Chondrocyte (in vitro differentiated cells): Measurements from ENCODE around the gene ATG13. TPM values are rescaled to one million over a fixed set of nuclear protein-coding genes. Genes with fewer than 3 reads are reported as not detected.
"Not testable (repeated sequence)": the region's sequence is repeated elsewhere in the genome, so short reads cannot be mapped to it uniquely, and the experiment has no call there.

Source experiments
- DNase-seq: peaks from one replicate; pipeline ENCODE4 v3.0.0; 2021; ENCODE audit warnings: mixed read lengths, low spot score
- H3K27ac Mint-ChIP-seq: one replicate; pipeline ENCODE4 v1.8.0; 2021; ENCODE audit warnings: mild to moderate bottlenecking, moderate library complexity, mixed read lengths; ENCODE audit not compliant: unreplicated experiment
- H3K27me3 Mint-ChIP-seq: 2 replicates; pipeline ENCODE4 v1.8.0; 2021; ENCODE audit warnings: low read depth, mixed read lengths
- H3K36me3 Mint-ChIP-seq: 2 replicates; pipeline ENCODE4 v1.8.0; 2021; ENCODE audit warnings: low read depth, mixed read lengths
- H3K4me1 Mint-ChIP-seq: 2 replicates; pipeline ENCODE4 v1.8.0; 2021; ENCODE audit warnings: low read depth, mild to moderate bottlenecking, mixed read lengths
- H3K4me3 Mint-ChIP-seq: one replicate; pipeline ENCODE4 v1.8.0; 2021; ENCODE audit warnings: mild to moderate bottlenecking, moderate library complexity, mixed read lengths; ENCODE audit not compliant: unreplicated experiment
- H3K9me3 Mint-ChIP-seq: 2 replicates; pipeline ENCODE4 v1.8.0; 2021; ENCODE audit warnings: low read depth, mixed read lengths
- total RNA-seq: library from RNA; stranded (reverse); gene quantifications from 3 replicates; pipeline ENCODE4 v1.2.1, GENCODE V29; 2021
- TF ChIP-seq, protein P1 (sequence below): fragments of 200-600 bp; sonication (generic); IDR thresholded peaks from 2 replicates; pipeline ENCODE4 v1.5.0; 2021; ENCODE audit warnings: antibody characterized with exemption, mild to moderate bottlenecking, moderate library complexity

Gene ATG13
- total RNA-seq, 1 donor from 2014 or later = 67.1 TPM

DNA sequence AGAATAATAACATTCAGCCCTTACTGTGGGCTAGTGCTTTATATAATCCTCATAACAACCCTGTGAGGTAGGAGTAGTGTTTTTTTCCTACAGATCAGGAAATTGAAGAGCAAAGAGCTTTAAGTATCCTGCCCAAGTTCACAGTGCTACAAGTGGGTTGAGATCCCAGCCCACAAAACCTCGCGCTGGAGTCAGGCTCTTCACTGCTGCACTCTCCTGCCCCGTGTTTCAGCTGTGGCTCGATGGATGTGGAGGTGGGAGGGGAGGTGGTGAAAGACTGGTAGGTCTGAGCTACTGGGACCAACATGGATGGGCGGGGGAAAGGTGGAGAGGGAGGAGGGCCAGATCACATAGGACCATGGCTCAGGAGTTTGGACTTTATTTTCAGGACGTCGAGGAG lies 89.5 kb downstream of the ATG13 start:
- H3K4me1 Mint-ChIP-seq = peaks cover 38% of the 10 kb centered on the region
- TF ChIP-seq, protein P1, sequence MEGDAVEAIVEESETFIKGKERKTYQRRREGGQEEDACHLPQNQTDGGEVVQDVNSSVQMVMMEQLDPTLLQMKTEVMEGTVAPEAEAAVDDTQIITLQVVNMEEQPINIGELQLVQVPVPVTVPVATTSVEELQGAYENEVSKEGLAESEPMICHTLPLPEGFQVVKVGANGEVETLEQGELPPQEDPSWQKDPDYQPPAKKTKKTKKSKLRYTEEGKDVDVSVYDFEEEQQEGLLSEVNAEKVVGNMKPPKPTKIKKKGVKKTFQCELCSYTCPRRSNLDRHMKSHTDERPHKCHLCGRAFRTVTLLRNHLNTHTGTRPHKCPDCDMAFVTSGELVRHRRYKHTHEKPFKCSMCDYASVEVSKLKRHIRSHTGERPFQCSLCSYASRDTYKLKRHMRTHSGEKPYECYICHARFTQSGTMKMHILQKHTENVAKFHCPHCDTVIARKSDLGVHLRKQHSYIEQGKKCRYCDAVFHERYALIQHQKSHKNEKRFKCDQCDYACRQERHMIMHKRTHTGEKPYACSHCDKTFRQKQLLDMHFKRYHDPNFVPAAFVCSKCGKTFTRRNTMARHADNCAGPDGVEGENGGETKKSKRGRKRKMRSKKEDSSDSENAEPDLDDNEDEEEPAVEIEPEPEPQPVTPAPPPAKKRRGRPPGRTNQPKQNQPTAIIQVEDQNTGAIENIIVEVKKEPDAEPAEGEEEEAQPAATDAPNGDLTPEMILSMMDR = no peak
- H3K9me3 Mint-ChIP-seq = no peaks in the 10 kb centered on the region
- DNase-seq = no peak
- H3K4me3 Mint-ChIP-seq = no peak overlapping the region
- H3K27me3 Mint-ChIP-seq = no peaks in the 10 kb centered on the region
- peaks cover 23% of the 10 kb centered on the region for H3K36me3 Mint-ChIP-seq
- no peak overlapping the region for H3K27ac Mint-ChIP-seq

DNA sequence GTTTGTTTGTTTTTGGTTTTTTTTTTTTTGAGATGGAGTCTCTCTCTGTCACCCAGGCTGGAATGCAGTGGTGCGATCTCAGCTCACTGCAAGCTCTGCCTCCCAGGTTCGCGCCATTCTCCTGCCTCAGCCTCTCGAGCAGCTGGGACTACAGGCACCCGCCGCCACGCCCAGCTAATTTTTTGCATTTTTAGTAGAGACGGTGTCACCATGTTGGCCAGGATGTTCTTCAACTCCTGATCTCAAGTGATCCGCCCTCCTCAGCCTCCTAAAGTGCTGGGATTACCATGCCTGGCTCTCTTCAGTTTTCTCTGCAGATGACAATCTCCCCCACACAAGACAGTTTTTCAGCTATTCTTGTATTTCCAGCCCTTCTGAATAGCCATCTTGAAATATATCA lies 92.0 kb downstream of the ATG13 start:
- H3K4me3 Mint-ChIP-seq, H3K9me3 Mint-ChIP-seq, H3K27me3 Mint-ChIP-seq, DNase-seq: not testable (repeated sequence)
- H3K36me3 Mint-ChIP-seq = peaks cover 11% of the 10 kb centered on the region
- peaks cover 35% of the 10 kb centered on the region for H3K4me1 Mint-ChIP-seq
- H3K27ac Mint-ChIP-seq = peak overlapping the region; percentile 100

- H3K9me3 Mint-ChIP-seq = no peaks in the 10 kb centered on the region
- H3K27me3 Mint-ChIP-seq = no peaks in the 10 kb centered on the region
- no peak for DNase-seq
- H3K4me1 Mint-ChIP-seq = peaks cover 48% of the 10 kb centered on the region
- peak overlapping the region; percentile 100 for H3K27ac Mint-ChIP-seq
- H3K36me3 Mint-ChIP-seq = peaks cover 10% of the 10 kb centered on the region
- H3K4me3 Mint-ChIP-seq = peak overlapping the region; percentile 44
- TF ChIP-seq, protein P1 = no peak
Measured at GRCh38 chr11:46710821-46711269, 93.5 kb downstream of the ATG13 start.

DNA sequence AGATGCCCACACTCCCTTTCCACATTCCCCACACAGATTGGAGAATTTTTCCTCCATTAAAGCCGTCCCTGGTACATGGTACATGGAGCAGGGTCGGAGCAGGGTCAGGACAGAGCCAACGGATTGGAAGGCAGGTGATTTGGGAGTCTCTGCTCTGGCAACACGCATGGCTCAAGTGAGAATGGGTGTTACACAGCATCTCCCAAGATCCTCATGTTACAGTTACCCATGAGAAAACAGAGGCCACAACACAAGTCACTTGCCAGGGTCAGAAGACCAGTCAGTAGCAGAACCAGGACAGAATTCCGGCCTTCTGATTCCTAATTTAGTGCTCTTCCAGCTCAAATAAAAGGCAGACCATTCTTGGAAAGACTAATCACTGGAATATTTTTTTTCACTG lies 94.0 kb downstream of the ATG13 start:
- Mint-ChIP-seq H3K4me3 (peak overlapping the region; percentile 44), H3K27ac (peak overlapping the region; percentile 100), H3K9me3 (no peaks in the 10 kb centered on the region), H3K36me3 (peaks cover 10% of the 10 kb centered on the region), H3K27me3 (no peaks in the 10 kb centered on the region), H3K4me1 (peaks cover 52% of the 10 kb centered on the region)
- TF ChIP-seq, protein P1 = no peak
- DNase-seq = no peak

DNA sequence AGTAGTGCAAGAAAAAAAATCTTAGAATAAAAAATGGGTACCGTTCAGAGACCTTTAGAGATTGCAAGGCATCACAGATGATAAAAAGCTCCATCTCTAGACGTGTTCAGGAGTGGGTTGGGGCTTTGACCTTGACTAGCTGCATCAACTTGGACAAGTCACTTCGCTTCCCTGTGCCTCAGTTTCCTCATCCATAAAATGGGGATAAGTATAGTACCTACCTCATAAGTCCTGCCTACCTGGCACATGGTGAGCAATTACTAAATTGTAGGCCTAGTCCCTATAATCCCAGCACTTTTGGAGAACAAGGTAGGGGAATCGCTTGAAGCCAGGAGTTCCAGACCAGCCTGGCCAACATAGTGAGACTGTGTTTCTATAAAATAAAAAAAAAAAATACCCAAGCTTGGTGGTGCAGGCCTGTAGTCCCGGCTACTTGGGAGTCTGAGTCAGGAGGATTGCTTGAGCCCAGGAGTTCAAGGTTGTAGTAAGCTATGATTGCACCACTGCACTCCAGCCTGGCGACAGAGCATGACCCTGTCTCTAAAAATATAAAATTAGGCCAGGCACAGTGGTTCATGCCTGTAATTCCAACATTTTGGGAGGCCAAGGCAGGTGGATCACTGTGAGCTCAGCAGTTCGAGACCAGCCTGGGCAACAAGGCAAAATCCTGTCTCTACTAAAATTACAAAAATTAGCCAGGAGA lies 95.7 kb downstream of the ATG13 start:
- Mint-ChIP-seq H3K9me3 (no peaks in the 10 kb centered on the region), H3K4me3 (no peak overlapping the region), H3K27ac (peak overlapping the region; percentile 73), H3K4me1 (peaks cover 53% of the 10 kb centered on the region), H3K27me3 (no peaks in the 10 kb centered on the region), H3K36me3 (no peaks in the 10 kb centered on the region)
- no peak for DNase-seq
- TF ChIP-seq, protein P1 = no peak

DNA sequence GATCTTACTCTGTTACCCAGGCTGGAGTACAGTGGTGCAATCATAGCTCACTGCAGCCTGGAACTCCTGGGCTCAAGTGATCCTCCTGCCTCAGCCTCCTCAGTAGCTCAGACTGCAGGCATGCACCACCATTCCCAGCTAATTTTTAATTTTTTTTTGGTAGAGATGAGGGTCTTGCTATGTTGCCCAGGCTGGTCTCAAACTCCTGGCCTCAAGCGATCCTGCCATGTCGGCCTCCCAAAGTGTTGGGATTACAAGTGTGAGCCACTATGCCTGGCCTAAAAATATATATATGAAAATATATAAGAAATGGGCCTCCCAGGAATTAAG lies 100.4 kb downstream of the ATG13 start:
- peaks cover 38% of the 10 kb centered on the region for H3K4me1 Mint-ChIP-seq
- not testable (repeated sequence) for H3K9me3 Mint-ChIP-seq, H3K27ac Mint-ChIP-seq, H3K27me3 Mint-ChIP-seq, H3K36me3 Mint-ChIP-seq, H3K4me3 Mint-ChIP-seq, DNase-seq
